Small intestine (tissue), 7 donors: ENCODE results near the gene CARMIL3. TPM values are rescaled to one million over a fixed set of nuclear protein-coding genes. Genes with fewer than 3 reads are reported as not detected.
"Not testable (repeated sequence)": the region's sequence is repeated elsewhere in the genome, so short reads cannot be mapped to it uniquely, and the experiment has no call there.

ENCODE experiments used
- DNase-seq, 2 donors: peaks; one replicate each; pipeline versions ENCODE4 v3.0.0 to v3.0.0-alpha.2; 2013
- FAIRE-seq: peaks from 2 replicates; lab custom pipeline; 2012; peaks lifted over from hg19 to GRCh38; lab: Jason Lieb, UNC
- H3K27ac ChIP-seq, 3 donors: one replicate each; pipeline ENCODE4 v1.5.1; 2013; ENCODE audit warnings: low read length in 2 of 3, mild to moderate bottlenecking in 2 of 3, control low read depth in 1 of 3, inconsistent platforms in 1 of 3, low read depth in 1 of 3, moderate library complexity in 1 of 3
- H3K27me3 ChIP-seq, 3 donors: one replicate each; pipeline ENCODE4 v1.6.1; 2013; ENCODE audit warnings: low read length in 3 of 3, inconsistent platforms in 1 of 3; ENCODE audit not compliant: control insufficient read depth in 3 of 3, insufficient read depth in 3 of 3
- H3K36me3 ChIP-seq, 3 donors: one replicate each; pipeline ENCODE4 v1.6.1; 2013; ENCODE audit warnings: low read length in 3 of 3, inconsistent platforms in 1 of 3, low read depth in 1 of 3, mild to moderate bottlenecking in 1 of 3, moderate library complexity in 1 of 3; ENCODE audit not compliant: control insufficient read depth in 3 of 3, insufficient read depth in 2 of 3
- H3K4me1 ChIP-seq, 3 donors: one replicate each; pipeline ENCODE4 v1.6.1; 2013; ENCODE audit warnings: low read length in 2 of 3, inconsistent platforms in 1 of 3, low read depth in 1 of 3, mild to moderate bottlenecking in 1 of 3, moderate library complexity in 1 of 3; ENCODE audit not compliant: control insufficient read depth in 3 of 3, insufficient read depth in 2 of 3
- H3K4me3 ChIP-seq, 3 donors: one replicate each; pipeline ENCODE4 v1.5.1; 2013; ENCODE audit warnings: low read length in 3 of 3, control low read depth in 1 of 3, inconsistent platforms in 1 of 3, low read depth in 1 of 3, mild to moderate bottlenecking in 1 of 3, moderate library complexity in 1 of 3
- H3K9me3 ChIP-seq, 2 donors: one replicate each; pipeline ENCODE4 v1.6.1; 2013; ENCODE audit warnings: low read depth in 1 of 2, low read length in 1 of 2; ENCODE audit not compliant: control insufficient read depth in 2 of 2, insufficient read depth in 1 of 2
- WGBS, 3 donors: extraction: QIAGEN DNeasy Blood & Tissue Kit; methylation state at CpG; one replicate each; pipeline ENCODE4 v1.1.7; 2013; 5-methylcytosine and 5-hydroxymethylcytosine counted together
- polyA plus RNA-seq, 4 donors: library from polyadenylated mRNA; stranded (reverse) in 3 of 4; unstranded in 1 of 4; fragments of 200-250 nt in 3 of 4; fragments of 120-200 nt in 1 of 4; gene quantifications; one replicate each; pipeline versions ENCODE4 v1.2.1 to v1.2.3, GENCODE V29; 2013
- donor health status: healthy with polysubstance abuse.
- donor health status: control.
- donor health status: control.
- donor health status: Bipolar disorder and iron deficiency.
- donor health status: healthy.

Gene CARMIL3
- polyA plus RNA-seq, 4 donors, result 0.81 to 1.4 (median 1.1) TPM

GRCh38 chr14:24015745-24016144, 36.1 kb upstream of the CARMIL3 start:
- not testable (repeated sequence) for H3K4me3 ChIP-seq, H3K9me3 ChIP-seq, FAIRE-seq, H3K4me1 ChIP-seq, H3K27ac ChIP-seq, H3K27me3 ChIP-seq, H3K36me3 ChIP-seq, DNase-seq
- WGBS, 3 donors, result 97 to 99% (median 99%) methylated on average over 6 of the region's 6 CpGs

- FAIRE-seq, H3K9me3 ChIP-seq, DNase-seq, H3K4me3 ChIP-seq, H3K4me1 ChIP-seq, H3K27me3 ChIP-seq, H3K27ac ChIP-seq, H3K36me3 ChIP-seq: not testable (repeated sequence)
These were observed 32.8 kb upstream of the CARMIL3 start for GRCh38 chr14:24018978-24019377.

GRCh38 chr14:24019944-24020343, 31.9 kb upstream of the CARMIL3 start:
- H3K4me3 ChIP-seq, H3K27me3 ChIP-seq, FAIRE-seq, DNase-seq, H3K36me3 ChIP-seq, H3K4me1 ChIP-seq, H3K9me3 ChIP-seq, H3K27ac ChIP-seq: not testable (repeated sequence)
- WGBS, 3 donors, result 25 to 49% (median 27%) methylated on average over 2 of the region's 2 CpGs

- DNase-seq, H3K4me1 ChIP-seq, H3K4me3 ChIP-seq, H3K27ac ChIP-seq, H3K36me3 ChIP-seq, FAIRE-seq, H3K9me3 ChIP-seq, H3K27me3 ChIP-seq: not testable (repeated sequence)
- WGBS, 3 donors, result 93 to 95% (median 94%) methylated on average over 3 of the region's 3 CpGs
These were observed 31.3 kb upstream of the CARMIL3 start for GRCh38 chr14:24020520-24020919.

- not testable (repeated sequence) for H3K4me1 ChIP-seq, FAIRE-seq, H3K36me3 ChIP-seq, DNase-seq, H3K27ac ChIP-seq, H3K4me3 ChIP-seq, H3K9me3 ChIP-seq, H3K27me3 ChIP-seq
- WGBS, 3 donors, result 87 to 89% (median 88%) methylated on average over 3 of the region's 3 CpGs
These were observed 26.8 kb upstream of the CARMIL3 start for GRCh38 chr14:24024939-24025418.

GRCh38 chr14:24029687-24030086, 22.1 kb upstream of the CARMIL3 start:
- H3K27me3 ChIP-seq, H3K36me3 ChIP-seq, H3K4me1 ChIP-seq, H3K4me3 ChIP-seq, H3K9me3 ChIP-seq, FAIRE-seq, H3K27ac ChIP-seq, DNase-seq: not testable (repeated sequence)
- WGBS, 3 donors, result 90 to 100% (median 97%) methylated on average over 2 of the region's 3 CpGs

- 88 to 91% (median 90%) methylated on average over 2 of the region's 2 CpGs for WGBS, 3 donors
- not testable (repeated sequence) for H3K27ac ChIP-seq, H3K9me3 ChIP-seq, FAIRE-seq, H3K27me3 ChIP-seq, DNase-seq, H3K4me3 ChIP-seq, H3K36me3 ChIP-seq, H3K4me1 ChIP-seq
These were observed 20.5 kb upstream of the CARMIL3 start for GRCh38 chr14:24031331-24031730.

GRCh38 chr14:24032727-24033418, 18.9 kb upstream of the CARMIL3 start:
- 33 to 57% (median 45%) methylated on average over 2 of the region's 2 CpGs for WGBS, 3 donors
- no peak for FAIRE-seq

GRCh38 chr14:24035769-24036168, 16.0 kb upstream of the CARMIL3 start:
- not testable (repeated sequence) for H3K9me3 ChIP-seq, DNase-seq, H3K36me3 ChIP-seq, H3K27me3 ChIP-seq, FAIRE-seq
- H3K4me3 ChIP-seq, result peak overlapping the region; percentile 25 to 60 (median 48)
- peaks cover 0 to 17% (median 0%) of the 10 kb centered on the region in 3 donors for H3K4me1 ChIP-seq
- peak overlapping the region; percentile 89 to 95 (median 94) for H3K27ac ChIP-seq
- WGBS, 3 donors, result 24 to 50% (median 48%) methylated on average over 3 of the region's 4 CpGs

More at GRCh38 chr14:24032727-24033418, 18.9 kb upstream of the CARMIL3 start:
- Histone ChIP-seq H3K36me3 (no peaks in the 10 kb centered on the region), H3K27me3 (no peaks in the 10 kb centered on the region), H3K27ac (no peak overlapping the region), H3K4me1 (peaks cover 0 to 11% (median 0%) of the 10 kb centered on the region in 3 donors), H3K4me3 (no peak overlapping the region), H3K9me3 (peaks cover 0 to 9% of the 10 kb centered on the region in 2 donors)
- no peak for DNase-seq
